ENCODE measurements around the gene MCTP1.

MCTP1 gene

GRCh38 chr5:95142145-95142544 is 142.7 kb downstream of the MCTP1 start:
- no peaks in the 10 kb centered on the region for H3K27me3 ChIP-seq (ENCODE audit: insufficient read depth, poor library complexity, severe bottlenecking)
- no peak overlapping the region for H3K27ac ChIP-seq (replicated peaks)
- TF ChIP-seq POLR2AphosphoS5 (IDR thresholded peaks at IDR 0.05; ENCODE audit: low read depth), result no peak
- TF ChIP-seq GABPA (IDR thresholded peaks at IDR 0.05; ENCODE audit: low read depth), result no peak
- TF ChIP-seq CTCF (IDR thresholded peaks at IDR 0.05; ENCODE audit: insufficient read depth, low read length), result no peak
- TF ChIP-seq SPI1 (IDR thresholded peaks at IDR 0.05; ENCODE audit: borderline replicate concordance, low read depth), result no peak
- TF ChIP-seq REST (IDR thresholded peaks at IDR 0.05; ENCODE audit: insufficient replicate concordance, low read depth), result no peak
- no peak overlapping the region for H3K4me3 ChIP-seq (replicated peaks; ENCODE audit: insufficient read depth, low read length)
- no peak for DNase-seq (ENCODE audit: low read depth in 1 of 2, low spot score in 1 of 2)

GRCh38 chr5:95141141-95141540 is 143.8 kb downstream of the MCTP1 start:
- no peak for DNase-seq (ENCODE audit: low read depth in 1 of 2, low spot score in 1 of 2)
- H3K27ac ChIP-seq (replicated peaks), result no peak overlapping the region
- no peak overlapping the region for H3K4me3 ChIP-seq (replicated peaks; ENCODE audit: insufficient read depth, low read length)
- TF ChIP-seq GABPA (IDR thresholded peaks at IDR 0.05; ENCODE audit: low read depth) (no peak), REST (IDR thresholded peaks at IDR 0.05; ENCODE audit: insufficient replicate concordance, low read depth) (no peak), SPI1 (IDR thresholded peaks at IDR 0.05; ENCODE audit: borderline replicate concordance, low read depth) (no peak), CTCF (IDR thresholded peaks at IDR 0.05; ENCODE audit: insufficient read depth, low read length) (no peak), POLR2AphosphoS5 (IDR thresholded peaks at IDR 0.05; ENCODE audit: low read depth) (no peak)
- no peaks in the 10 kb centered on the region for H3K27me3 ChIP-seq (ENCODE audit: insufficient read depth, poor library complexity, severe bottlenecking)

GRCh38 chr5:95134326-95134725 is 150.6 kb downstream of the MCTP1 start:
- no peak for DNase-seq (ENCODE audit: low read depth in 1 of 2, low spot score in 1 of 2)
- TF ChIP-seq CTCF (IDR thresholded peaks at IDR 0.05; ENCODE audit: insufficient read depth, low read length), result no peak
- no peak for TF ChIP-seq SPI1 (IDR thresholded peaks at IDR 0.05; ENCODE audit: borderline replicate concordance, low read depth)
- TF ChIP-seq REST (IDR thresholded peaks at IDR 0.05; ENCODE audit: insufficient replicate concordance, low read depth), result no peak
- no peak for TF ChIP-seq GABPA (IDR thresholded peaks at IDR 0.05; ENCODE audit: low read depth)
- no peak for TF ChIP-seq POLR2AphosphoS5 (IDR thresholded peaks at IDR 0.05; ENCODE audit: low read depth)
- H3K27ac ChIP-seq (replicated peaks), result no peak overlapping the region

More at GRCh38 chr5:95134326-95134725, 150.6 kb downstream of the MCTP1 start:
- Histone ChIP-seq H3K4me3 (replicated peaks; ENCODE audit: insufficient read depth, low read length) (no peak overlapping the region), H3K27me3 (ENCODE audit: insufficient read depth, poor library complexity, severe bottlenecking) (no peaks in the 10 kb centered on the region)
